HL-60 (cell line): Measurements from ENCODE around the gene RPAP2.

Experiments
- CTCF ChIP-seq: IDR thresholded peaks from one replicate; pipeline ENCODE4 v1.5.1; 2011; ENCODE audit warnings: low read length, control low read depth, inconsistent platforms; ENCODE audit not compliant: insufficient read depth
- GABPA ChIP-seq: IDR thresholded peaks from 2 replicates; pipeline ENCODE4 v1.6.1; 2012; ENCODE audit warnings: low read depth
- POLR2AphosphoS5 ChIP-seq: IDR thresholded peaks from 2 replicates; pipeline ENCODE4 v1.6.1; 2012; ENCODE audit warnings: low read depth
- REST ChIP-seq: IDR thresholded peaks from 2 replicates; pipeline ENCODE4 v1.6.1; 2012; ENCODE audit warnings: low read depth; ENCODE audit not compliant: insufficient replicate concordance
- SPI1 ChIP-seq: IDR thresholded peaks from 2 replicates; pipeline ENCODE4 v1.6.1; 2012; ENCODE audit warnings: low read depth, mild to moderate bottlenecking, borderline replicate concordance

- TF ChIP-seq CTCF (no peak), POLR2AphosphoS5 (no peak), REST (no peak), GABPA (no peak), SPI1 (no peak)
These were observed 112.7 kb downstream of the RPAP2 start for GRCh38 chr1:92411511-92411910.
